Measurements from ENCODE around the gene WBP2.

The WBP2 gene

DNA sequence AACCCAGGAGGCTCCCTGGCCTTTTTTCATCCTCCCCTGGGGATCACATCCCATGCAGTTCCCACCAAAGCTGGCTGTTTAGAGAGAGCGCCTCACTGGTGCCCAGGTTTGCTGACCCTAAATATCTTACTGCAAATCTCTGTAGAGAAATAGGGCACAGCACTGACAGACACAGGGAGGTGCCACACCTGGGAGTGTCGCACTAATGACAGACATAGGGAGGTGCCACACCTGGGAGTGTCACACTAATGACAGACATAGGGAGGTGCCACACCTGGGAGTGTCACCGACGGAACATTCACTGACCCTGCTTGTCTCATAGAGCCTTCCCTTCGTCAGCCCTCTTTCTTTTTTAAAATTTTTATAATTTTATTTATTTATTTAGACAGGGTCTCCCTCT lies 44.9 kb downstream of the WBP2 start:
- Mint-ChIP-seq H3K27ac (no peak overlapping the region), H3K4me1 (ENCODE audit: low read depth) (no peaks in the 10 kb centered on the region), H3K36me3 (ENCODE audit: low read depth) (peaks cover 71% of the 10 kb centered on the region), H3K4me3 (no peak overlapping the region), H3K27me3 (no peaks in the 10 kb centered on the region), H3K9me3 (no peaks in the 10 kb centered on the region)
- intact Hi-C loops (cut with micrococcal nuclease), result no loop called here

DNA sequence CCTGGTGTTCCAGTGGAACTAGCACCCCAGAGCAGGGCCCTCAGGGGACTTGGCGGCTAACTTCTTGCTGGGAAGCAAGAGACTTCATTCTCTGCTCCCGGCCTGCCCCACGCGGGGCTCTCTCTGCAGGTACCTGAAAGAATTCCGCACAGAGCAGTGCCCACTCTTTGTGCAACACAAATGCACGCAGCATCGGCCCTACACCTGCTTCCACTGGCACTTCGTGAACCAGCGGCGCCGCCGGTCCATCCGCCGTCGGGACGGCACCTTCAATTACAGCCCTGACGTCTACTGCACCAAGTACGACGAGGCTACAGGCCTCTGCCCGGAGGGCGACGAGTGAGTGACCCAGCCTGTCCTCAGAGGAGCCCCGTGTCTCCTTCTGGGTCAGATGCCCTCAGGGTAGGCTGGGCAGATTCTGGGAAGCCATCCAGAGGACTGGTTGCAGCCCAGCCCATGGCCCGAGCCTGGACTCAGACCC lies 45.5 kb downstream of the WBP2 start:
- H3K4me3 Mint-ChIP-seq, result no peak overlapping the region
- H3K9me3 Mint-ChIP-seq, result no peaks in the 10 kb centered on the region
- H3K36me3 Mint-ChIP-seq (ENCODE audit: low read depth), result peaks cover 65% of the 10 kb centered on the region
- no peaks in the 10 kb centered on the region for H3K27me3 Mint-ChIP-seq
- no peak overlapping the region for H3K27ac Mint-ChIP-seq
- H3K4me1 Mint-ChIP-seq (ENCODE audit: low read depth), result no peaks in the 10 kb centered on the region
- intact Hi-C loops (cut with micrococcal nuclease), result no loop called here

DNA sequence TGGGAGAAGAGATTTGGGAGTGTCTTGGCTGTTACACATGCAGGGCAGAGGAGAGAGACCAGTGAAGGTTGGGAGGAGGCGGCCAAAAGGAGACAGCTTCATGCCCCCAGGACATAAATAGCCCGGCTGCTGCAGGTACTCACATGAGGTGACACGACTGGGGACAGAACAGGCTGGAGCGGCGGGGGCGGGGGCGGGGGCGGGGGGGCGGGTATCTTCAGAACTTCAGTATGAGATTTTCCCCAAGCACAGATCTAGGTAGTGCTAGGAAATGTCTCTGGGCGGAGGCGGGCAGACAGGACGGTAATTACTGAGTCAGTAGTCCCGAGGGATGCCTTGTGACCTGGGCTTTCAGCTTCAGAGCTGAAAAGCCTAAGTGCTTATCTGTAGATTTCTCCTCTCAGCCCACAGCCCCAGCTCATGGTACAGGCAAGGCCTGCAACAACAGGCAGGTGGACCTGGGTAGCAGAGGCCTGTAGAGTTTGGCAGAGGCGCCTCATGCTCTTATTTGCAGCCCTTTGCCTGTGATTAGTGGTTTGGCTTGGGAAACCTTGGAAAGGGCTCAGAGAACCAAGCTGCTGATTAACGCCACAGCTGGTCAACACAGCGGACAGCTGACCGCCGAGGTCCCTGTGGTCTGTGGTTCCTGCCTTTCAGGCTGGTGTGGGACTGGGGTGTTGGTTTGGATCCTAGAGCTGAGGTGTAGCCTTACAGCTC lies 46.1 kb downstream of the WBP2 start:
- Mint-ChIP-seq H3K27ac (no peak overlapping the region), H3K4me1 (ENCODE audit: low read depth) (no peaks in the 10 kb centered on the region), H3K9me3 (no peaks in the 10 kb centered on the region), H3K36me3 (ENCODE audit: low read depth) (peaks cover 59% of the 10 kb centered on the region), H3K27me3 (no peaks in the 10 kb centered on the region), H3K4me3 (no peak overlapping the region)
- intact Hi-C loops (cut with micrococcal nuclease), result no loop called here

DNA sequence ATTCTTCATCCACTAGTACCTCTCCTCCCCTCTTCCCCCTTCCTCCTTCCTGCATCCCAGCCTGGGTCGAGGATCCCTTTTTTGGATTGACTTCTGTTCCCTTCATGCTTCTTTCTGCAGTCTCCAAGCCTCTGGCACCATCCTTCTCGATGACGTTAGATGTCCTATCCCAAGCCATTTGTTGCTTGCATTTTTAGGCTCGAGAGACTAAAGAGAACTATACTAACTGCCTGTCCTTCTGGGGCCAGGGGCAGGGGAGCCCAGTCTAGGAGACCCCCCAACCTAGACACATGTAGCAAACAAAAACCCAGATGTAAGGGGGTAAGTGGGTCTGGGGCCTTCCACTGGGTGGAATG lies 46.6 kb downstream of the WBP2 start:
- H3K4me3 Mint-ChIP-seq, result no peak overlapping the region
- intact Hi-C loops (cut with micrococcal nuclease), result no loop called here
- H3K27ac Mint-ChIP-seq, result no peak overlapping the region
- H3K9me3 Mint-ChIP-seq, result no peaks in the 10 kb centered on the region
- peaks cover 54% of the 10 kb centered on the region for H3K36me3 Mint-ChIP-seq (ENCODE audit: low read depth)
- H3K4me1 Mint-ChIP-seq (ENCODE audit: low read depth), result no peaks in the 10 kb centered on the region
- H3K27me3 Mint-ChIP-seq, result no peaks in the 10 kb centered on the region

DNA sequence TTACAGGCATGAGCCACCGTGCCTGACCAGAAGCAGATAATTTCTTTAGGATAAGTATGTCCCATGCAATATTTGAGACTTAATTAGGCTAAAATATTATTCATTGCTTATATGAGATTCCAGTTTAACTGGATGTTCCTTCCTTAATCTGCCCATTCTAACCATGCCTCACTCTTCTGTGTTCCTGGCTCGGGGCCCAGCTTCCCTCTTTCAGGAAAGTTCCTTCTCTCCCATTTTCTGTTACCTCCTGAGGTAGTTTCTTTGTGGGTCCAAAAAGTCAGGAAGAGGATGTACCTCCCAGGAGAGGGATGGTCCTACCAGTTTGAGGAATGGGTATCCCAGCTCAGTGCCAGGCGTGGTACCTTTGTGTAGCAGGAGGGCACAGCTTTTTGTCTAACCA lies 47.3 kb downstream of the WBP2 start:
- Mint-ChIP-seq H3K36me3 (ENCODE audit: low read depth) (peaks cover 54% of the 10 kb centered on the region), H3K4me1 (ENCODE audit: low read depth) (no peaks in the 10 kb centered on the region), H3K4me3 (no peak overlapping the region), H3K27me3 (no peaks in the 10 kb centered on the region), H3K9me3 (no peaks in the 10 kb centered on the region), H3K27ac (no peak overlapping the region)
- intact Hi-C loops (cut with micrococcal nuclease), result no loop called here

DNA sequence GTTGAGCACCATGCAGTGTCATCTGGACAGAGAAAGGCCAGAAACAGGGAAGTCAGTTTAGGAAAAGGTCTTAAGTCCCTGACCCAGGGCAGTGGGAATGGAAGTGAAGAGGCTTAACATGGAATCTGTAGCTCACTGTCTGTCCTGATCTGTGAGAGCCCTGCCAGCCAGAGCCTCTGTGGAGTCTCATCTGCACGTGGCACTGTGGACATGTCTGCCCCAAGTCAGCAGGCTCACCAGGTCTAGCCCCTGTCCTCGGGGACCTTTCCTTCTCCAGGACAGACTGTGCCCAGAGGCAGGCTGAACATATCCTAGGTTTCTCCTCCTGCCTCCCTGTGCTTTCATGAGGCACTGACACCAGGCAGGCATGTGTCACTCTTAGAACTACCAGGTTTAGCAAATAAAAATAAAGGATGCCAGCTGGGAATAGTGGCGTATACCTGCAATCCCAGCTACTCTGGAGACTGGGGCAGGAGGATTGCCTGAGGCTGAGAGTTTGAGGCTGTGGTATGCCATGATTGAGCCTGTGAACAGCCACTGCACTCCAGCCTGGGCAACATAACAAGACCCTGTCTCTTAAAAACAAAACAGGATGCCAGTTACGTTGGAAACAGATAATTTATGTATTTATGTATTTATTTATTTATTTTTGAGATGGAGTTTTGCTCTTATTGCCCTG lies 48.2 kb downstream of the WBP2 start:
- intact Hi-C loops (cut with micrococcal nuclease), result no loop called here
- Mint-ChIP-seq H3K27me3 (no peaks in the 10 kb centered on the region), H3K9me3 (no peaks in the 10 kb centered on the region), H3K4me1 (ENCODE audit: low read depth) (no peaks in the 10 kb centered on the region), H3K36me3 (ENCODE audit: low read depth) (peaks cover 52% of the 10 kb centered on the region), H3K4me3 (no peak overlapping the region), H3K27ac (no peak overlapping the region)

DNA sequence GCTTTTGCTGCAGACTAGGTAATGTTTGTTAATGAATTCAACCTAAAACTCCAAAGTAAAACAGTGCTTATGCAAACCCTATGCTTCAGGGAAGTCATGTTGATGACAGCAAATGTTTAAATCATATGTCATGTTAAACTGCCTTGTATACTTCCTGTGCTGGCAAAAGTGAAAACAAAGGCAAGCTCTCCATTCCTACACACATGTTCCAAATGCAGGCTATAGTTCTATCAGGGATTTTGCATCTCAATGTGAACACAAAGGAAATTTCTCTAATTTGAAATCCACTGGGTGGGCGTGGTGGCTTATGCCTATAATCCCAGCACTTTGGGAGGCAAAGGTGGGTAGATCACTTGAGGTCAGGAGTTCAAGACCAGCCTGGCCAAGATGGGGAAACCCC lies 51.3 kb downstream of the WBP2 start:
- peaks cover 50% of the 10 kb centered on the region for H3K36me3 Mint-ChIP-seq (ENCODE audit: low read depth)
- no peaks in the 10 kb centered on the region for H3K4me1 Mint-ChIP-seq (ENCODE audit: low read depth)
- no peaks in the 10 kb centered on the region for H3K9me3 Mint-ChIP-seq
- H3K4me3 Mint-ChIP-seq, result no peak overlapping the region
- no peak overlapping the region for H3K27ac Mint-ChIP-seq
- H3K27me3 Mint-ChIP-seq, result no peaks in the 10 kb centered on the region
- intact Hi-C loops (cut with micrococcal nuclease), result no loop called here

DNA sequence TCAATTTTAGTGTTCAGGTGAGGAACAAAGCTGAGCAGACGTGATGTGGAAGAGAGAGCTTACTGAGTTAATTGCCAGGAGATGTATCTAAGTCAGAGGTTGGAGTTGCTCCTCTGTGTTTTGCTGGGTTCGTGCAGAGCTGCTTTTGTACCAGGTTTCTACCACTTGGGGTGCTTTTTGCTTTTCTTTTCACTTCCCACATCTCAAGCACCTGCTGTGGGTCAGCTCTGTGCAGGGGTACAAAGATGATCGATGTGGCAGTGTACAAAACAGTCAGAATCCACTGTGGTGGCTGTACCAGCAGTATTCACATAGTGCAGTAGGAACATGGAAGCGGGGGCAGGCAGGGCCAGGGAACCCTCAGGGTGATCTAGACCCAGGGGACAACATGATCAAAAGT lies 55.7 kb downstream of the WBP2 start:
- Mint-ChIP-seq H3K27me3 (no peaks in the 10 kb centered on the region), H3K36me3 (ENCODE audit: low read depth) (peaks cover 82% of the 10 kb centered on the region), H3K27ac (no peak overlapping the region), H3K9me3 (no peaks in the 10 kb centered on the region), H3K4me3 (no peak overlapping the region), H3K4me1 (ENCODE audit: low read depth) (no peaks in the 10 kb centered on the region)
- intact Hi-C loops (cut with micrococcal nuclease), result no loop called here

DNA sequence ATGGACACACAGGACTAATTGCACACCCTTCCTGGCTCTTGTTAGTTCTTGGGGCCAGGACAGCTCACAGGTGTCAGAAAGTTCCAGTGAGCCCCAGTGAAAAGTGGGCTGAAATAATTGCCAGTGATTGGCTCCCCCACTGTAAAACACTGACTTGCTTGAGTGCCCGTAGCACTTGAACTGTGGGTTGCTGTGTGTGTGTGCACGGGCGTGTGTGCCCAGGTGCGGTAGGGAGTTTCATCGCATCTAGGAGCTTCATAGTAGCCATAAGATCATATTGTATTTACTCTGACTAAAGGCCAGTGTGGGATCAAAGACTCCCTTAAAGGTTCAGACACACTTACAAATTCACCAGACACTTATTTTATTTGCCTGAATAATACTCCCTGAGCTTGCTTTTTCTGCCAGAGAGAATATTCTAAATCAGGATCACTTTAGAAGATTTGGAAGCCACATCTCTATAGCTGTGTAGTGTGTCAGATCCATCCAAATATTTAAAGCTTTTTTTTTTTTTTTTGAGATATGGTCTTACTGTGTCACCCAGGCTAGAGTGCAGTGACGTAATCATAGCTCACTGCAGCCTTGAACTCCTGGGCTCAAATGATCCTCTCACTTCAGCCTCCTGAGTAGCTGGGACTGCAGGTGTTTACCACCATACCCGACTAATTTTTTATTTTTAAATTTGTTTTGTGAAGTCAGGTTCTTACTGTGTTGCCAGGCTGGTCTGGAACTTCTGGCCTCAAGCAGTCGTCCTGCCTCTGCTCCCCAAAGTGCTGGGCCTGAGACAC lies 59.1 kb downstream of the WBP2 start:
- intact Hi-C loops (cut with micrococcal nuclease), result no loop called here
- H3K27me3 Mint-ChIP-seq, result no peaks in the 10 kb centered on the region
- H3K4me1 Mint-ChIP-seq (ENCODE audit: low read depth), result peaks cover 6% of the 10 kb centered on the region
- no peaks in the 10 kb centered on the region for H3K9me3 Mint-ChIP-seq
- peaks cover 70% of the 10 kb centered on the region for H3K36me3 Mint-ChIP-seq (ENCODE audit: low read depth)
- no peak overlapping the region for H3K27ac Mint-ChIP-seq
- no peak overlapping the region for H3K4me3 Mint-ChIP-seq
